GM19099 (cell line): Measurements from ENCODE around the gene ATG4A.

ENCODE experiments used
- POLR2A ChIP-seq: IDR thresholded peaks from 3 replicates; pipeline ENCODE4 v1.6.1; 2011; ENCODE audit warnings: low read depth; ENCODE audit not compliant: insufficient read length; ENCODE audit errors: extremely low read depth

The ATG4A gene

GRCh38 chrX:108198420-108198819 lies 106.8 kb downstream of the ATG4A start:
- TF ChIP-seq POLR2A: no peak

GRCh38 chrX:108199041-108199440 lies 107.5 kb downstream of the ATG4A start:
- TF ChIP-seq POLR2A: no peak

- TF ChIP-seq POLR2A: no peak
Measured at GRCh38 chrX:108199691-108200090, 108.1 kb downstream of the ATG4A start.

- TF ChIP-seq POLR2A: no peak
Measured at GRCh38 chrX:108203540-108203939, 112.0 kb downstream of the ATG4A start.
